Activated CD4-positive, alpha-beta T cell treated with anti-CD3 and anti-CD28 coated beads, Interleukin-2, amount 50 U/mL, for 24 hours (primary cell): ENCODE measurements around the gene PTGDR2.

Experiments
- DNase-seq, 2 donors: peaks; one replicate each; pipeline ENCODE4 v3.0.0-alpha.2; 2020; ENCODE audit warnings: low read depth in 1 of 2, low spot score in 1 of 2

Gene PTGDR2

GRCh38 chr11:60858731-60859464 lies 3.1 kb upstream of the PTGDR2 start:
- DNase-seq: no peak

GRCh38 chr11:60858236-60858635 lies 2.5 kb upstream of the PTGDR2 start:
- no peak for DNase-seq

GRCh38 chr11:60857378-60858232 lies 1.9 kb upstream of the PTGDR2 start:
- DNase-seq: no peak

GRCh38 chr11:60854847-60855725 lies 664 bp downstream of the PTGDR2 start:
- DNase-seq: no peak

- DNase-seq: no peak
These were observed 1.5 kb downstream of the PTGDR2 start for GRCh38 chr11:60854140-60854846.

- DNase-seq: no peak
These were observed 2.5 kb downstream of the PTGDR2 start for GRCh38 chr11:60852982-60853950.

- DNase-seq: no peak
These were observed 3.4 kb downstream of the PTGDR2 start for GRCh38 chr11:60852117-60852981.

GRCh38 chr11:60851327-60852104 lies 4.2 kb downstream of the PTGDR2 start:
- no peak for DNase-seq

- DNase-seq: no peak
These were observed 5.9 kb downstream of the PTGDR2 start for GRCh38 chr11:60849641-60850520.

- DNase-seq: no peak
These were observed 7.0 kb downstream of the PTGDR2 start for GRCh38 chr11:60848714-60849151.

- DNase-seq: no peak
These were observed 7.9 kb downstream of the PTGDR2 start for GRCh38 chr11:60847896-60848295.

GRCh38 chr11:60847281-60847680 lies 8.5 kb downstream of the PTGDR2 start:
- DNase-seq: no peak

GRCh38 chr11:60845338-60845737 lies 10.4 kb downstream of the PTGDR2 start:
- no peak for DNase-seq

- no peak for DNase-seq
These were observed 10.9 kb downstream of the PTGDR2 start for GRCh38 chr11:60844870-60845221.

GRCh38 chr11:60844045-60844869 lies 11.5 kb downstream of the PTGDR2 start:
- no peak for DNase-seq
